GM23248 (cell line): ENCODE results near the gene LRRC36.

Experiments
- EZH2 ChIP-seq: fragments of 200-600 bp; sonication (generic); IDR thresholded peaks from 2 replicates; pipeline ENCODE4 v1.6.1; 2018; ENCODE audit warnings: antibody characterized with exemption, mild to moderate bottlenecking; ENCODE audit not compliant: insufficient read depth, poor library complexity, severe bottlenecking
- EZH2phosphoT487 ChIP-seq: fragments of 200-600 bp; sonication (generic); IDR thresholded peaks from 2 replicates; pipeline ENCODE4 v1.6.1; 2018; ENCODE audit warnings: antibody characterized with exemption, moderate library complexity, mild to moderate bottlenecking, low read depth; ENCODE audit not compliant: insufficient read depth

DNA sequence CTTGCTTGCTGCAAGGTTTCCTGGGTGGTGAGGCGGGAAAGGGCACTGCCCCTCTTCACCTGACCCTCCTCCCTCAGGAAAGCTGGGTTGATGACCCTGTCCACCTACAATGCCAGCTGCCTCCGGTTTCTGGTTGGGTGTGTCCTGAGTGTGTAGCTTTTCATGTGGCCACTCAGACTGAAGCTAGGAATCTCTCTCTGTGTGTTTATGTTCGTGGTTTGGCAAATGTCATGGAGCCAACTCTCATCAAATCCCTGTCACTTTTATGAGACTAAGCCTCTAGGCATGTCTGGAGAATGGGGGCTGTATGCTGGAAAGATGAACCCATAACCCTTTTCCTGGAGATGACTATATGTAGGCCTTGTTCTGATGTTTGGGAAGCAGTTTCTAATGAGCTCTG is 30.2 kb upstream of the LRRC36 start:
- TF ChIP-seq EZH2 (no peak), EZH2phosphoT487 (no peak)
